ENCODE measurements around the gene MYO1C.

Gene MYO1C

DNA sequence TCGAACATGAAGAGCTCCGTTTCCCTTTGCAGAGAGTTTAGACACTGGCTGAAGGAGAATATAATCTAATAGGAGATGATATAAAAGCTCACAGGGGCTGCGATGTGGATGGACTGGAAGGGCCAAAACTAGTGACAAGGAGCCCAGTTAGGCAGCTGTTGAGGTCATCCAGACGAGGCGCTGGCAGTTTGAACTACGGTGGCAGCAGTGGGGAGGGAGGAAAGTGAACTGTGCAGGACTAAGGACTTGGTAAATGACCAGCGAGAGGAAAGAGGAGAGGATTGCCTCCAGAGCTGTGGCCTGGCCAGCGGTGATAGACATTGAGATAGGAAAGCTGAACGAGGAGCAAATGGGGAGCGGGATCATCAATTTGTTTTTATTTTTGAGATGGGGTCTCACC, 77.9 kb downstream of the MYO1C start:
- no peak for DNase-seq
